HEK293 (cell line): Measurements from ENCODE around the gene CELF4.

Experiments used
- CTCF ChIP-seq: fragments of 450-650 bp; formaldehyde crosslinking; IDR thresholded peaks from 2 replicates; pipeline ENCODE4 v1.5.1; 2016; ENCODE audit warnings: missing biosample characterization, missing genetic modification characterization
- ZBTB17 ChIP-seq: fragments of 450-650 bp; formaldehyde crosslinking; IDR thresholded peaks from 2 replicates; pipeline ENCODE4 v1.5.1; 2016; ENCODE audit warnings: missing biosample characterization, missing genetic modification characterization
- ZNF354C ChIP-seq: fragments of 450-650 bp; formaldehyde crosslinking; IDR thresholded peaks from 2 replicates; pipeline ENCODE4 v1.5.1; 2016; ENCODE audit warnings: missing biosample characterization, missing genetic modification characterization, low read depth, borderline replicate concordance
- ZNF37A ChIP-seq: fragments of 450-650 bp; IDR thresholded peaks from 2 replicates; pipeline ENCODE4 v1.5.1; 2018; ENCODE audit warnings: missing biosample characterization, missing genetic modification characterization

GRCh38 chr18:37259711-37260110, 305.9 kb downstream of the CELF4 start:
- no peak for TF ChIP-seq ZBTB17
- no peak for TF ChIP-seq CTCF (tag by site-specific recombination)
- no peak for TF ChIP-seq ZNF354C (tag by site-specific recombination)
- TF ChIP-seq ZNF37A (tag by site-specific recombination), result no peak
